ENCODE data around the gene PDE4D.

Gene PDE4D

DNA sequence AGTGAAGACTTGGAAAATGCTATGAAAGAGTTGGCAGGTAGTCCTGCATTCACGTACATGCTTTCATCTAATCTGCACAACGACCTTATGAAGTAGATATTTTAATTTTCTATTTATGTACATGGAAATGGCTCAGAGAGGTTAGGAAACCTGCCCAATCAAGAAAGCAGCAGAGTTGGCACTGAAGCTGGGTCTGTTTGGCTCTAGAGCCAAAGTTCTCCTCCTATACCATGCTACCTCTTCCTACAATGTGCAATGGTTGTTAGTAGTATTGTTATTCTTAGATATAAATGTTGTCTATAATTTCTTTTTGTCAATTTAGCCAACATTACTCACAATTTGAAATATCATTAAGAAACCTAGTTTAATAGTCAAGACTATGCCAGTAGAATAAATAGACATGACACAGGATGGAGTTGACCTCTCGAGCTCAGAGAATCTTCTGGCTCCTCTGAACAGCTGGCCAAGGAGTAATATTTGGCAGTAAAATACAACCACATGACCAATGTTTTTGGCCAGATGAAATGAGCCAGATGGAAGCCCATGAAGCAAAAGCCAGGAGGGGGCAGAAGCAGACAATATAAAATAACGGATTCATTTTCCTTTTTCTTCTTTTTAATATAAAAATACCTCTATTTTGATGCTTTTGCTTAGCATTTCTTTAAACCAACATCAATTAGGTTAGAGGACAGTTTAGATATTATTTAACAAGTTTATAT, 542.3 kb downstream of the PDE4D start:
- DNase-seq = no peak

DNA sequence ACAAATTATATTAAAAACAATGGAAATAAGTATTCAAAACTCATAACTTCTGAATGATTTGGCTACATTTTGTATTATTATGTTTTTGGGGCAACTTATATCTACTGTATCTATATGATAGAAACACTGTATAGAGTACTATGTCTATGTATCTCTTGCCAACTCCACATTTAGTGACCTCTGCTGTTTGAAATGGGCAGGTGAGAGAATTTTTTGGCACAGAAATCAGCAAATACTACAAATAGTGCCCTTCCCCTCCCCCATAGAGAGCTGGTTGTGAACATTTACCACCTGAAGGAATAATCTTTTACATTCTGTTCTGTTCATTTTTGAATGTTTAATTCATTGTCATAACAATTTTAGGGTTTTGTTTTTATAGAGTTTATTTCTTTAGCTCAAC, 545.3 kb downstream of the PDE4D start:
- DNase-seq = no peak

DNA sequence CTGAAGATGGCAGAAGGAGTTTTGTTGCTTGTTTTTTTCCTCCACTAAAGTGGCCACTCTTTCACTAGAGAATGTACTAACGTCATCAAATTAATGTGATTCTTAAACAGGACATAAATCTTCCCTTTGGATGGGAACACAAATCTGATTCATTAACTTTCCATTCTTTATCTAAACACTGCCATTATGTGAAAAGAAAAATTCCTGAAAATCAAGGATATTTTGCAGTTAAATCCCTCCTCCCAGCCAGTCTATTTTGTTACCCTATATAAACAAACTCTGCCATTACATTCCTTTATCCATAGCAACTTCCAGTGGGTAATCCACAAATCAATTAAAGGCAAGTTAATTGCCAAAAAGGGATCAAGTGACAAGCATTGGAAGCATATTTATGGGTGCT, 546.5 kb downstream of the PDE4D start:
- no peak for DNase-seq

DNA sequence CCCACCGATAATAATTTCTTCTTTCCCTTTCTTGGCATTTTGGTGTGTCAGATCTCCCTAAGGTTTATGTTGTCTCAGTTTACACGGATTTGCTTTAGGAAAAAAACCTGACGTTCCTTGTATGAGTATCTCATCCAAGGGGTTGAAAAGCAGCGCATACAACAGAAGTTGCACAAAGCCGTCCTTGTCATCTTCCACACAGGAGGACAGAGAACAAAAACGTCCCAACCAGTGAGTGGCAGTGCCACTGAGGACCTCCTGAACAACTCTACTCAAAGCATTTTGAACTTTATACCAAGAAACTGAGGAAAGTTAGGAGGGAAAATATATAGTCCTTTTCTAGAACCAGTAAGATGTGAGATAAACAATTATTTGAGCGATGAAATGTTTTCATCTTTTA, 547.0 kb downstream of the PDE4D start:
- DNase-seq = no peak

DNA sequence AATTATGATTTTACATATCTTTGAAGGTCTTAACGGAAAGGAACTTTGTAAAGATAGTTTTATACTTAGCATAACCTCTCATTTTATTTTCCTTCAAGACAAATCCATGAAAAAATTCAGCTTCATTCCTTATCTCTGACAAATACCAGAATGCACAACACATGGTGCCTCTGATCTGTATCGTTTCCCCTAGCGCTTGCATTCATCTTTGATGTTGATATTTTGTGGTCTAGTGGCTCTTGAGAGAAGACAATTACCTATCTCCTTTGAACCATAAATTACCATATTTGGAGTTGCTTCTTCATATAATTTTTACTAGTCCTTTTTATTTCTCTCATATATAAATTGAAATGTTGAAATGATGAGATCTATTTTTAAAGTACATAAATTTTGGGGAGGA, 551.3 kb downstream of the PDE4D start:
- DNase-seq = peak; percentile 4

DNA sequence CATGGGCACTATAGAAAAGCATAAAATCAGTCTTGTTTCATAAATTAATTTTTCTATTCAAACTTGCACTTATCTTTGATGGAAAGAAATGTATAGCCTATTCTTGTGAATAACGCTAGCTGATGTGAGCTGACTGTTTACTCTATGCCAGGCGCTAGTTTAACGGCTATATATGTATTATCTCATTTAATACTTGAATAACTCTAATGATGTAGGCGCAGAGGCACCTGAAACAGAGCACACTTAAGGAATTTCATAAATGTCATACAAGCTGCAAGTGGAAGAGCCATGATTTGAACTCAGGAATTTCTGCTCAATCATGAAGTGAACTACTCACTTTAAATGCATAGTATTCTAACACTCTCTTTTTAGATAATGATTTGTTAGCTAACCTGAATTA, 551.8 kb downstream of the PDE4D start:
- DNase-seq = no peak

DNA sequence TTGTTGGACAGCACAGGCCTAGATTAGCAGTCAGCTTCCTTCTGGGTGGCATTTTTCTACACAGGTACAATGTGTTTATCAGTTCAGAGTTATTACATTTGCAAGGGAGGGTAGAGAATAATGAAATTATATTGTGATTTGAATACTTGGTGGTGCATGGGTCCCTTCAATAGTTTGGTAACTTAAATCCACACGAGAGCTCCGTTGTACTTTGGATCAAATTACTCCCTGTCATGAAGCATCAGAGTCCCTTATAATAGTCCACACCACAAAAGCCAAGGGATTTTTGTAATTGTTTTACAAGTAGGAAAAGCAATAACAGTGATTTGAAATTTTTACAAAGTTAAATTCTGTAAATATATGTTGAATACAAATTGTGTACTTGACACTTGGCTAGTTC, 552.4 kb downstream of the PDE4D start:
- DNase-seq = no peak

DNA sequence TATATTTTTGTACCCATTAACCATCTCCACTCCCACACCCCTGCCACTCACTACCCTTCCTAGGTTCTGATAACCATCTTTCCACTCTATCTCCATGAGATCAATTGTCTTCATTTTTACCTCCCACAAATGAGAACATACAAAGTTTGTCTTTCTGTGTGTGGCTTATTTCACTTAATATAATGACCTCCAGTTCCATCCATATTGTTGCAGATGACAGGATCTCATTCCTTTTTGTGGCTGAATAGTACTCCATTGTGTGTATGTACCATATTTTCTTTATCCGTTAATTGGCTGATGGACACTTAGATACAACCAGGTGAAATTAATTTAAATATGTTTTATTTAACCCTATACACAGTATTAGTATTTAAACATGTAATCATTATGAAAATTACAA, 552.9 kb downstream of the PDE4D start:
- no peak for DNase-seq

DNA sequence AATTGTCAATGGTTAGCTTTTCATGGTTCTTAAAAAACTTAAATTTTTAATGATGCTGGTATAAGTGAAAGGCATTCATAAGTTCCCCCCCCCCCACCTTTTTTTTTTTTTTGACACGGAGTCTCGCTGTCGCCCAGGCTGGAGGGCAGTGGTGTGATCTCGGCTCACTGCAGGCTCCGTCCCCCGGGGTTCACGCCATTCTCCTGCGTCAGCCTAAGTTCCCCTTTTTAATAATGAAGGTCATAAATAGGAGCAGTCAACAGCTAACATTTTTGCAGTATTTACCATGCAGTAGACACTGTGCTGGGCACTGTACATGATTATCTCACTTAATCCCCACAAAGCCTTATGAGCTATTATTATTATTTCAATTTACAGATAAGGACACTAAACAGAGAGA, 556.3 kb downstream of the PDE4D start:
- DNase-seq = no peak

DNA sequence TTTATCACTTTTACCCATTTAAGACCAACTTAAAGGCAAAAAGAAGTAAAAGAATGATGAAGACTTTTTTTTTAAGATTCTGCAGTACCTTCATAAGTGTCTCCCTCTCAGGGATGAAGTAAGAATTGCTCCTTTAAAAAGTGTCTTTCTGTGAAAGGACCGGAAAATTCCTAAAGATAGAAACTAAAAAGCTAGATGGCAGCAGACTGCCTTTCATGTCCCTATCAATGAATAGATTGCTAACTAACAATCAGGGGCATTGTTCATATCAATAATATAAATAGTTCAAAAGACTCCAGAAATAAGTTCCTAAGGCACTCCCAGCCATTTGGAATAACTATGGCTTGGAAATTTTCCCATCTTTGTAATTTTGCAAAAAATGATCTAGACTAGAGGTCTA, 558.0 kb downstream of the PDE4D start:
- DNase-seq = no peak

DNA sequence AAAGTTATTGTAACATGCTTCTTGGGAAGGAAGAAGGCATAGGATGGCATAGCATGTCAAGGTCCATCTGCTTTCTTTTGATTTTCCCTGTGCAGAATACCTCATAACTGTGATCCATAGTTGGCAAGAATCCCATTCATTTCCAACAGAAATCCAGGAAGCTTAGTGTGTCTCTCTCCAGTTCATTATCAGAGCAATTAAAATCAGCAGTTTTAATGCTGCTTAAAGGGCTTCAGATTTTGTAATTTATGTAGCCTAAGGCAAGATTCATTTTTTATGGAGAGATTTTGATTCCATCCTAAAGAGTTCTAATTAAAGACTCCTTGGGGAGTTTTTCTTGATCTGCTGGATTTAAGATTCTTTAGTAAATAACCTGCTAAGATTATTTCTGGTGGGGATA, 560.1 kb downstream of the PDE4D start:
- DNase-seq = no peak

DNA sequence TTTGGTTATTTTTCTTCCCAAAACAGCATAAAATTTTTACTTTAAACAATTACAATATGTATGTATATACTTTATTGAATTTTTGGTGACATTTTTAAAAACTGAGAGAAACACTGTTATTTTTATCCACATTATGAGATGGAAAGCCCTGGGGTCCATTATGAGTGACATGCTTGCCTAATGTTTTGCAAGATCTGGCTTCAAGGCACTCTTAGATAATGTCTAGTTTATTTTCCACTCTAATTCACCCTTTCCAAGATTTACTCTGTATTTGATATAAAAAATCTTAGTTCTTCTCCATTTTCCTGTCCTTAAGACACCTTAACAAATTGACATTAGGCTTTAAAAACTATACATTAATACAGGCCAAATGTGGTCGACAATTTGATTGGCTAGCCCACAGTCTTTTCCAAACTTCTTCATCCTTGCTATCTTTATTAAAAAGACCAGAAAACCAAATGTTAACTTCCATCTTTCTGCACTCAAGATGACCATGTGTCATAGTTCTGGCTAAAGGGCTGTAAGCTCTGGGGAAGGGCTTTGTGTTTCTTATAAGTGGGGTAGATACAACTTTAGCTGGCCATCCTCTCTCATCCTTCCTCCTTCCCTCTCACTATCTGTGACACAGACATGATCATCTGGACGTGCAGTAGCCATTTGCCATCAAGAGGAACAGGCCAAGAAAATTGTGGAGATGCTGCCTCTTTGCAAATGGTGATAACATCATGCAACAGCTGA, 561.1 kb downstream of the PDE4D start:
- no peak for DNase-seq

DNA sequence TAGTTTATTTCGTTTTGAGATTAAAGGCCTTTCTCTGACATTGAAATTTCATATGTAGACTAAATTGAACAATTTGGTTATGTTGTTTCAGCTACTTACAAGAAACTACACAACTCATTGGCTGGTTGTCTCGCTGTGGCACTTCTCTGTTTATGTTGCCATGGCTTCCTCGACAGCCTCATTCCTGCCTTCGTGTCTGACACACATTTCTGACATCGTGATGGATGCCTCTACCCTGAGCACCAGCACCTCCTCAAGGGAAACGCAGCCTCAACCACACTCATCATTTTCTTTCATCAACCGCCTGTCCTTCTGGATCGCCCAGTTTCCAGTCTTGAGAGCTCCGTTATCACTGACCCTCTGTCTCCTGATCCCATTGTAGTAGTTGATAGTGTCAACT, 562.8 kb downstream of the PDE4D start:
- no peak for DNase-seq

DNA sequence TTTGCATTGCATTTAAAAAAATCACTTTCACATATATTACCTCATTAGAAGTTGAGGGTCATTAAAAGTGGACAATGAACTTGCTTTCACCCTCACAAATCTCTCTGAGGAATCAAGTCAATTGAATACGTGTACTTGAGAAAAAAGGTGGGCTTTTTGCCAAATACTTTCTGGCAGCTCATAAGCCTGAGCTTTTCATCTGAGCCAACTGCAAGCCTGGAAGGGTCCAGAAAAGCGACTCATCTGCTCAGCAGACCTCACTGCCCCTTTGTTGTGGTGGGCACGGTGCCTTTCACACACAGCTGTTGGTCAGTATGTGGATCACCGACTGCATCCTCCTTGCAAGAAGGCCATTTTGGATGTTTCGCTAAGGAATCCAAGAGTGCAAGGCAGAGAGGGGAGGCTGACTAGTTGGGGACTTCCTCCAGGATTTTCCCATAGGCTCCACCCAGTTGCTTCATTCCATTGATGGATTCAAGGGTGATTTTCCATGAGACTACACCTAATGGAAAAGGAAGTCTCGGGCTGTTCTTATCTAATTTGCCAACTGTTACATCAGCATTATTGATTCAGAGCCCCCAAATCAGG, 564.7 kb downstream of the PDE4D start:
- no peak for DNase-seq

DNA sequence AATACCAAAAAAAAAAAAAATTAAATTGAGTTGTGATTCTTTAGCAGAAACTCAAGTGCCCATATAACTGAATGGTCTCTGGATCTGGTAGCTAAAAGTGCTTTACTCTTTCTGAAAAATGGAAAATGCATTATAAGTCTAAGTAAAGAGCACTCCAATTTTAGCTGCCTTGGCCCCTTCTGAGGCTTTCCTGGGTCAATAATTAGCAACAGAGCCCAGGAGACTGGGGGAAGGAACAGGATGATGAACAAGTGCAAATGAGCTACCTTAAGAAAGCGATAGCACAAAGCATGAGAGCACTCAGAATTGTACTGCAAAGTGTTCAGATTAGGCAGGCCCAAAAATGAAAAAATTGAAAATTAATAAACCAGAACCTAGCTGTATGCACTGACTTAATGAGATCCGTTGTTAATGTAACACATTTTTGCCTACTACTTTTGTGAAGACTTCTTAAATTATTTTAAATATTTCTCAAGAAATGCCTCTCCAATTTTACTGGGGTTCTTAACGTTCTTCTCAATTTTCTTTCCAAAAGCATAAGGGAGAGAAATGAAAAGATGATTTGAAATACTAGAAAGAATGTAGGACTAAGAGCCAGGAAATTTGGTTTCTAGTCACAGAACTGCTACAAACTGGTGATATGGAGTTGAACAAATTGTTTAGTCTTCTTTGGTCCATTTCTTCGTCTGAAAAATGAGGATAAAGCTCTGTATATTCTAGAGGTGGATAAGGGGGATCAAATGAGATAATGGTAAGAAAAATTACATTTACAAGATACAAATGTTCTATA, 566.1 kb downstream of the PDE4D start:
- no peak for DNase-seq

DNA sequence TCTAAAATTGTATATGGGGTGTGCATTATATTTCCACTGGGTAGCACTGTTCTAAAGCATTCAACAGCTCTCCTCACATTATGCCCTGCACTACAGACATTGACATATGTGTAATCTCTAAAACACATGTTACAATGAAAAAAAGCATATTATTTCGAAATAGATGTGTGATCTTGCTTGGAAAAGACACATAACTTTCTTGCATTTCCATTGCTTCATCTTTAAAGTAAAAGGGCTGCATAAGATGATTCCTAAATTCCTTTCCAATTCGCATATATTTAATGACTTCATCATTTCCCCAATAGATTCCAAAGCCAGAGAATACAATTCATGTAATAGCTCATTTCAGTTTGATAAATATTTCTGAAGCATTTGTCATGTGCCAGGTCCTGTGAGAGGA, 566.9 kb downstream of the PDE4D start:
- DNase-seq = no peak

DNA sequence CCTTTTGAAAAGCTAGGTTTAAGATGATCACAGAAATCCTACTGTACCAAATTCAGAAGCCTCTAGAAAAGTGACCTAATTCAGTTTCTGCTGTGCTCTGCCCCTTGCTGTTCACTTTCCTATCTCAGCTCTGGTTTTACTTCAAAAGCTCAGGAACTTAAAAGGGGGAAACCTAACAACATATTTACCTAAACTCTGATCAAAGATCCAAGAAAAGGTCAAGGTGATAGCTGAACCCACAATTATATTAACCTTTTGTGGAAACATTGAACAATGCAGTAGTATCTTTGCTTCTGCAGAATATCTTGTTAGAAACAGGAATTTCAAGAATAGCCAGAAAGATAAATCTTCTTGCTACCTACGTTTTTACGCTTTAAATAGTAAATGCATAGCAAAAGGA, 568.5 kb downstream of the PDE4D start:
- DNase-seq = no peak

DNA sequence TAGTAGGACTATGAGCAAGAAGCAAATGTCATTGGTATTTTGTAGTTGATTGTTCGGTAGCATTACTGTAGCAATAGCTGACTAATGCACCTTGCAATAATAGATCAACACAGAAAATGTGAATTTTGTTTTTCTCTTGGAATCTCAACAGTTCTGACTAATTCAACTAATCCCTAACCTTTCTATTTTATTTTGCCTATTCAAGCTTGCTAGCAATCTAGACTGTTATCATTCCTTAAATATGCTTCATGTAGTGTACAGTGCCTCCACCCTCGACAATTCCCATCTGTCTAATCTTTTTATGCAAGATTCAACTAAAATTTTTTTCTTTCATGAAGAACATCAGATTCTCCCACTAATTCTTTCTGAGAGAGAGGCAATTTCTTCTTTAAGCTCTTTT, 570.6 kb downstream of the PDE4D start:
- no peak for DNase-seq

DNA sequence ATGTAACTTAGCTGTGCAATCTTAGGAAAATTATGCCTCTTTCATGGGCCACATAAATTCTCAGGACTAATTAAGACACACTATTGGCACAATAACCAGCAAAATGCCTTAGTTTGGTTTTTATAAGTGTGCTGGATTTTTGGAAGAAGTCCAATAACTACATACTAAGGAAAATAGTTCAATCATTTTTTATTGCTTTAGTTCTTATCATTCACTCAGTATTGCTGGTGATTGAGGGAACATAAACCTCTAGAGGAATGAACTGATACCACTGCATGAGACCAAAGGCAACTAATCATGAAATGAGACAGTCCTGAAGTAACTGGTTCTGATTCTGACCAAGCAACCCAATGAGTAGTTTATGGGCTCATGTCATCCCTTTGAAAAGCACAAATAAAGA, 571.5 kb downstream of the PDE4D start:
- no peak for DNase-seq

DNA sequence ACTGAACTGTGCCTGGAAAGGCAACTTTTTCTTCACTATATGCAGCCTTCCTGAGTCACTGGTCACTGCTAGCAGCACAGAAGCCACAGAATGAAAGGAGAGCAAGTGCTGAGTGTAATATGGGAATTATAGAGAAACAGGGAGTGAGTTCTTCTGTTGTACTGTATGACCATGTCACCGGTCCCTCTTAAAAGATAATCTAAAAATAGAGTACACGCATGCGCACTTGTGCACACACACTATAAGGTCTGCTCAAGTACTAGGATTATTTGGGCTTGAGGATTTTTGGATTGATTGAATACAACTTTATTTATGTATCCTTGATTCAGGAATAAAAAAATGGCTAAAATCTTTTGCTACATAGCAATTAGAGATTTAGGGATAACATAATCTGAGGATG, 571.9 kb downstream of the PDE4D start:
- DNase-seq = no peak

DNA sequence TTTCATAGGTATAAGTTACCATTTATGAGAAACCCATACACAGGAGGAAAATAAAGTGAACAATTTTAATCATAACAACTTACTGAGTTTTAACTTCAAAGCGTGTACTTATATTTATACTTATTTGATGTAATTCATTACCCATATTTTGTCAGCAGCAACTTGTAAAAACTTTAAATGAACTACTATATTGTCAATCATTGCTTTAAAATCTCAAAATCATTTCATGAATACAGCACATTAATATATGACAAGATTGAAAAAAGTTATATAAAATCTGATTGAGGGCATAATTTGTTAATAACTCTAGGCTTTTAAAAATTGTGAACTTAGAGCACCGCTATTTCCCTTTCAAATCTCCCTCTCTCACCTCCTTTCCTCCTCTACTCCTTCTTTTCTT, 573.1 kb downstream of the PDE4D start:
- DNase-seq = no peak

DNA sequence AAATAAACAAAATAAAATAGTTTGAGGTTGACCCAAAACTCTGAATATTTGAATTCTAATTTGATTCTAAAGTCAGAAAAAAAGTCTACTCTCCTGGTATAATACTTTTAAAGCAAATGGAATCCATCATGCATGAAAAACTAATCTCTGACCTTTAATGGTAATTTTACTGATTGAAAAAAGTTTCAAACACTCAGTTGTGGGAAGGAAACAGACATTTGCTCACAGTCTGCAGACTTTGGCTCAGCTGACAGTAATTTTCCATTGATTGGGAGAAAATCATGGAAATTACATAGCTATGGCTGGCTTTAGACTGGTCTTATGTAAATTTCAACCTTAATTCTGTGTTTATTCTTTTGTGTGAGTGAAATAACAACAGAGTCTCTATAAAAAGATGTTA, 574.3 kb downstream of the PDE4D start:
- DNase-seq = no peak

DNA sequence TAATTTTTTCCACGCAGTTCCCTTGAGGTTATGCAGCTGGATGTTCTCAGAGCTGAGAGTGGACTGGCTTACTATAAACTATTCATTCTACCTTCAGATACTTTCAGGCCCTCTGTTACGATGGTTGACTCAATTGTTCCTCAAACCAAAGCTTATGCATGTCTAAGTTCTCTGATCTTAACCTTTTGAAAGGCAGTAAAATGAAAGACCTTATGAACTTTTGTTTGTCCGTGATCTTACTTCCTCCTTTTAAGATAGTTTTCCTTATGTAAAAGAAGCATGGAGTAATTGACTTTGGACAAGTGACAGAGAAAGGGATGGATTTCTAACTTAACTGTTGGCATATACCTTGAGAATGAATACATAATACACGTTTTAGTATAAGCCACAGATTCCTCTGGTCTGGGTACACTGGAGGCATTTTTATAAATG, 575.7 kb downstream of the PDE4D start:
- DNase-seq = no peak

Data from central memory CD4-positive, alpha-beta T cell (primary cell).